Measurements from ENCODE around the gene SLC9A5. TPM values are rescaled to one million over a fixed set of nuclear protein-coding genes. Genes with fewer than 3 reads are reported as not detected.

SLC9A5 gene
- total and polyA plus RNA-seq, 4 donors, result 0.05 to 0.25 (median 0.09) TPM; not detected in 1

DNA sequence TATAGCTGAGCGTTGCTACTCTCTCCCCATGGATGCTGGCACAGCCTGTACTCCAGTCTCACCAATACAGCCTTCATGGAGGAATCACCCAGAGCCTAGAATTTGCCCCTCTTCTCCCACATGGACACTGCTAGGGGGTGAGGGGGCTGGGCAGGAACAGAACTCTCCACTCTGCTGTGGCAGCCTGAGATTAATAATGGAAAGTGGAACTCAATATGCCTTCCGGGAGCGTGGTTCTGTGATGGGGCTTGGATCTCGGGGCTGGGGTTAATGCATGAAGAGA, 1.2 kb downstream of the SLC9A5 start:
- H3K4me3 ChIP-seq (ENCODE audit: low read depth in 1 of 3, low read length in 3 of 3), result no peak overlapping the region
- no peak overlapping the region for H3K27ac ChIP-seq (ENCODE audit: low read depth in 1 of 2, low read length in 2 of 2)
- no peak overlapping the region for H3K9ac ChIP-seq (ENCODE audit: low read depth in 1 of 2, low read length in 2 of 2)
- WGBS, result 70% methylated on average over 4 of the region's 4 CpGs
- no peak for DNase-seq (ENCODE audit: low spot score)
- H3K27me3 ChIP-seq (ENCODE audit: control insufficient read depth in 4 of 4, insufficient read depth in 4 of 4, low read length in 3 of 4), result peaks cover 0 to 13% (median 1%) of the 10 kb centered on the region in 4 donors
- no peaks in the 10 kb centered on the region for H3K36me3 ChIP-seq (ENCODE audit: control insufficient read depth in 4 of 4, insufficient read depth in 3 of 4, low read depth in 1 of 4, low read length in 3 of 4)
- TF ChIP-seq NR2F2 (IDR thresholded peaks at IDR 0.05), result no peak
- no peak for TF ChIP-seq SP1 (IDR thresholded peaks at IDR 0.05)
- TF ChIP-seq HNF4G (IDR thresholded peaks at IDR 0.05), result no peak
- no peak for TF ChIP-seq FOXA2 (IDR thresholded peaks at IDR 0.05)
- TF ChIP-seq, protein P1, sequence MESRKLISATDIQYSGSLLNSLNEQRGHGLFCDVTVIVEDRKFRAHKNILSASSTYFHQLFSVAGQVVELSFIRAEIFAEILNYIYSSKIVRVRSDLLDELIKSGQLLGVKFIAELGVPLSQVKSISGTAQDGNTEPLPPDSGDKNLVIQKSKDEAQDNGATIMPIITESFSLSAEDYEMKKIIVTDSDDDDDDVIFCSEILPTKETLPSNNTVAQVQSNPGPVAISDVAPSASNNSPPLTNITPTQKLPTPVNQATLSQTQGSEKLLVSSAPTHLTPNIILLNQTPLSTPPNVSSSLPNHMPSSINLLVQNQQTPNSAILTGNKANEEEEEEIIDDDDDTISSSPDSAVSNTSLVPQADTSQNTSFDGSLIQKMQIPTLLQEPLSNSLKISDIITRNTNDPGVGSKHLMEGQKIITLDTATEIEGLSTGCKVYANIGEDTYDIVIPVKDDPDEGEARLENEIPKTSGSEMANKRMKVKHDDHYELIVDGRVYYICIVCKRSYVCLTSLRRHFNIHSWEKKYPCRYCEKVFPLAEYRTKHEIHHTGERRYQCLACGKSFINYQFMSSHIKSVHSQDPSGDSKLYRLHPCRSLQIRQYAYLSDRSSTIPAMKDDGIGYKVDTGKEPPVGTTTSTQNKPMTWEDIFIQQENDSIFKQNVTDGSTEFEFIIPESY (IDR thresholded peaks at IDR 0.05), result no peak
- TF ChIP-seq FOXA1 (IDR thresholded peaks at IDR 0.05), result no peak
- TF ChIP-seq, protein P2, sequence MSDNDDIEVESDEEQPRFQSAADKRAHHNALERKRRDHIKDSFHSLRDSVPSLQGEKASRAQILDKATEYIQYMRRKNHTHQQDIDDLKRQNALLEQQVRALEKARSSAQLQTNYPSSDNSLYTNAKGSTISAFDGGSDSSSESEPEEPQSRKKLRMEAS (IDR thresholded peaks at IDR 0.05), result no peak
- no peak for TF ChIP-seq RXRA (IDR thresholded peaks at IDR 0.05)
- TF ChIP-seq GABPA (IDR thresholded peaks at IDR 0.05 in 1 of 2, conservative IDR thresholded peaks at IDR 0.05 in 1 of 2), result no peak
- no peak for TF ChIP-seq EGR1 (IDR thresholded peaks at IDR 0.05; ENCODE audit: low read depth in 2 of 2)
- TF ChIP-seq, protein P3, sequence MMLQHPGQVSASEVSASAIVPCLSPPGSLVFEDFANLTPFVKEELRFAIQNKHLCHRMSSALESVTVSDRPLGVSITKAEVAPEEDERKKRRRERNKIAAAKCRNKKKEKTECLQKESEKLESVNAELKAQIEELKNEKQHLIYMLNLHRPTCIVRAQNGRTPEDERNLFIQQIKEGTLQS (IDR thresholded peaks at IDR 0.05), result no peak
- TF ChIP-seq JUND (IDR thresholded peaks at IDR 0.05), result no peak
- no peak for TF ChIP-seq HNF4A (conservative IDR thresholded peaks at IDR 0.05)
- TF ChIP-seq RAD21 (IDR thresholded peaks at IDR 0.05), result no peak
- no peak for TF ChIP-seq YY1 (IDR thresholded peaks at IDR 0.05)
- TF ChIP-seq, protein P4, sequence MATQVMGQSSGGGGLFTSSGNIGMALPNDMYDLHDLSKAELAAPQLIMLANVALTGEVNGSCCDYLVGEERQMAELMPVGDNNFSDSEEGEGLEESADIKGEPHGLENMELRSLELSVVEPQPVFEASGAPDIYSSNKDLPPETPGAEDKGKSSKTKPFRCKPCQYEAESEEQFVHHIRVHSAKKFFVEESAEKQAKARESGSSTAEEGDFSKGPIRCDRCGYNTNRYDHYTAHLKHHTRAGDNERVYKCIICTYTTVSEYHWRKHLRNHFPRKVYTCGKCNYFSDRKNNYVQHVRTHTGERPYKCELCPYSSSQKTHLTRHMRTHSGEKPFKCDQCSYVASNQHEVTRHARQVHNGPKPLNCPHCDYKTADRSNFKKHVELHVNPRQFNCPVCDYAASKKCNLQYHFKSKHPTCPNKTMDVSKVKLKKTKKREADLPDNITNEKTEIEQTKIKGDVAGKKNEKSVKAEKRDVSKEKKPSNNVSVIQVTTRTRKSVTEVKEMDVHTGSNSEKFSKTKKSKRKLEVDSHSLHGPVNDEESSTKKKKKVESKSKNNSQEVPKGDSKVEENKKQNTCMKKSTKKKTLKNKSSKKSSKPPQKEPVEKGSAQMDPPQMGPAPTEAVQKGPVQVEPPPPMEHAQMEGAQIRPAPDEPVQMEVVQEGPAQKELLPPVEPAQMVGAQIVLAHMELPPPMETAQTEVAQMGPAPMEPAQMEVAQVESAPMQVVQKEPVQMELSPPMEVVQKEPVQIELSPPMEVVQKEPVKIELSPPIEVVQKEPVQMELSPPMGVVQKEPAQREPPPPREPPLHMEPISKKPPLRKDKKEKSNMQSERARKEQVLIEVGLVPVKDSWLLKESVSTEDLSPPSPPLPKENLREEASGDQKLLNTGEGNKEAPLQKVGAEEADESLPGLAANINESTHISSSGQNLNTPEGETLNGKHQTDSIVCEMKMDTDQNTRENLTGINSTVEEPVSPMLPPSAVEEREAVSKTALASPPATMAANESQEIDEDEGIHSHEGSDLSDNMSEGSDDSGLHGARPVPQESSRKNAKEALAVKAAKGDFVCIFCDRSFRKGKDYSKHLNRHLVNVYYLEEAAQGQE (IDR thresholded peaks at IDR 0.05), result no peak
- TF ChIP-seq, protein P5, sequence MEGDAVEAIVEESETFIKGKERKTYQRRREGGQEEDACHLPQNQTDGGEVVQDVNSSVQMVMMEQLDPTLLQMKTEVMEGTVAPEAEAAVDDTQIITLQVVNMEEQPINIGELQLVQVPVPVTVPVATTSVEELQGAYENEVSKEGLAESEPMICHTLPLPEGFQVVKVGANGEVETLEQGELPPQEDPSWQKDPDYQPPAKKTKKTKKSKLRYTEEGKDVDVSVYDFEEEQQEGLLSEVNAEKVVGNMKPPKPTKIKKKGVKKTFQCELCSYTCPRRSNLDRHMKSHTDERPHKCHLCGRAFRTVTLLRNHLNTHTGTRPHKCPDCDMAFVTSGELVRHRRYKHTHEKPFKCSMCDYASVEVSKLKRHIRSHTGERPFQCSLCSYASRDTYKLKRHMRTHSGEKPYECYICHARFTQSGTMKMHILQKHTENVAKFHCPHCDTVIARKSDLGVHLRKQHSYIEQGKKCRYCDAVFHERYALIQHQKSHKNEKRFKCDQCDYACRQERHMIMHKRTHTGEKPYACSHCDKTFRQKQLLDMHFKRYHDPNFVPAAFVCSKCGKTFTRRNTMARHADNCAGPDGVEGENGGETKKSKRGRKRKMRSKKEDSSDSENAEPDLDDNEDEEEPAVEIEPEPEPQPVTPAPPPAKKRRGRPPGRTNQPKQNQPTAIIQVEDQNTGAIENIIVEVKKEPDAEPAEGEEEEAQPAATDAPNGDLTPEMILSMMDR (IDR thresholded peaks at IDR 0.05; ENCODE audit: low read depth, low read length, missing input control), result no peak
- no peak for TF ChIP-seq TAF1 (conservative IDR thresholded peaks at IDR 0.05)
- H3K4me1 ChIP-seq (ENCODE audit: control insufficient read depth in 4 of 4, insufficient read depth in 4 of 4, low read length in 3 of 4), result peaks cover 14 to 39% (median 26%) of the 10 kb centered on the region in 4 donors
- H3K9me3 ChIP-seq (ENCODE audit: control insufficient read depth in 4 of 4, low read length in 3 of 4), result no peaks in the 10 kb centered on the region
